Astrocyte (in vitro differentiated cells and primary cell): ENCODE results near the gene PRIMA1.

ENCODE experiments used
- EZH2 ChIP-seq: IDR thresholded peaks from 2 replicates; pipeline ENCODE4 v1.6.1; 2012; ENCODE audit warnings: mild to moderate bottlenecking, low read length, inconsistent platforms; ENCODE audit not compliant: insufficient read depth
- TF ChIP-seq, protein P1 (sequence below): IDR thresholded peaks from 2 replicates; pipeline ENCODE4 v1.5.1; 2011; ENCODE audit warnings: low read depth, mild to moderate bottlenecking, inconsistent platforms, low read length, moderate library complexity; ENCODE audit not compliant: insufficient read depth

DNA sequence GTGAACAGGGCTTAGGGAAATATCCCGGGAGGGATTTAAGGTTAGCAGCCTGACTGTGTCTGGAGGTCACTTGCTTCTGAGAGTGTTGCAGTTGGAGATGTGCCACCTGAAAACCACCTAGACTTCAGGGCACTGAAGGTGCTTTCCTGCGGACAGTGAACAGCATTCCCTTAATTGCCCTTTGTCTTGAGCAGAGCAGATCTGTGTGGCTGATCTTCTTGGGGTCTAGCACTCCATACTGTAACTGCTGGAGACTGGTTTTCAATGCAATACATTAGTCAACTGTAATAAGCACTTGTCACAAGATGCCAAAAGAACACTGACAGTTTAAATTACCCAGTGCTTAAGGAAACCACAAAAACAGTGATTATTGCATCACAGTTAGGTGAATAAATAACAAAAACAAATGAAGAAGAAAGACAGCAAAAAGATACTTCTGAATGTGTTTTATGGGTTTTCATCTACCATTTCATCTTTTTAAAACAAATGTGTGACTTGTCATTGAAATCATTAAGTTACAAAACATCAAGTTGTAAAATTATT lies 111.8 kb downstream of the PRIMA1 start:
- TF ChIP-seq, protein P1, sequence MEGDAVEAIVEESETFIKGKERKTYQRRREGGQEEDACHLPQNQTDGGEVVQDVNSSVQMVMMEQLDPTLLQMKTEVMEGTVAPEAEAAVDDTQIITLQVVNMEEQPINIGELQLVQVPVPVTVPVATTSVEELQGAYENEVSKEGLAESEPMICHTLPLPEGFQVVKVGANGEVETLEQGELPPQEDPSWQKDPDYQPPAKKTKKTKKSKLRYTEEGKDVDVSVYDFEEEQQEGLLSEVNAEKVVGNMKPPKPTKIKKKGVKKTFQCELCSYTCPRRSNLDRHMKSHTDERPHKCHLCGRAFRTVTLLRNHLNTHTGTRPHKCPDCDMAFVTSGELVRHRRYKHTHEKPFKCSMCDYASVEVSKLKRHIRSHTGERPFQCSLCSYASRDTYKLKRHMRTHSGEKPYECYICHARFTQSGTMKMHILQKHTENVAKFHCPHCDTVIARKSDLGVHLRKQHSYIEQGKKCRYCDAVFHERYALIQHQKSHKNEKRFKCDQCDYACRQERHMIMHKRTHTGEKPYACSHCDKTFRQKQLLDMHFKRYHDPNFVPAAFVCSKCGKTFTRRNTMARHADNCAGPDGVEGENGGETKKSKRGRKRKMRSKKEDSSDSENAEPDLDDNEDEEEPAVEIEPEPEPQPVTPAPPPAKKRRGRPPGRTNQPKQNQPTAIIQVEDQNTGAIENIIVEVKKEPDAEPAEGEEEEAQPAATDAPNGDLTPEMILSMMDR, result no peak
- no peak for TF ChIP-seq EZH2
